ENCODE results near the gene RARB. TPM values are rescaled to one million over a fixed set of nuclear protein-coding genes. Genes with fewer than 3 reads are reported as not detected.

The RARB gene
- total RNA-seq, 4 donors from 2014 or later = 0.34 to 1.6 (median 1.0) TPM

DNA sequence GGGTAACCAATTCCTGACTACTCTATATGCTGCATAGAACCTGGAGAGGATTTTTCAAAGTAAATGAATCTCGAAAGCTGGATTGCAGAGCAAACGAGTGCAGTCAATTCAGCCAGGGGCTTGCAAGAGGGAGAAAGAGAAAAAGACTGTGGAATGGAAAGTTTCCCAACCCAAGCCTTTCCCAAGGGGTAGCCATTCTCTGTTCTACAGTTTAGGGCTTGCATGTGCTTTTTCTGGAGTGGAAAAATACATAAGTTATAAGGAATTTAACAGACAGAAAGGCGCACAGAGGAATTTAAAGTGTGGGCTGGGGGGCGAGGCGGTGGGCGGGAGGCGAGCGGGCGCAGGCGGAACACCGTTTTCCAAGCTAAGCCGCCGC lies 511 bp upstream of the RARB start:
- TF ChIP-seq, protein P1, sequence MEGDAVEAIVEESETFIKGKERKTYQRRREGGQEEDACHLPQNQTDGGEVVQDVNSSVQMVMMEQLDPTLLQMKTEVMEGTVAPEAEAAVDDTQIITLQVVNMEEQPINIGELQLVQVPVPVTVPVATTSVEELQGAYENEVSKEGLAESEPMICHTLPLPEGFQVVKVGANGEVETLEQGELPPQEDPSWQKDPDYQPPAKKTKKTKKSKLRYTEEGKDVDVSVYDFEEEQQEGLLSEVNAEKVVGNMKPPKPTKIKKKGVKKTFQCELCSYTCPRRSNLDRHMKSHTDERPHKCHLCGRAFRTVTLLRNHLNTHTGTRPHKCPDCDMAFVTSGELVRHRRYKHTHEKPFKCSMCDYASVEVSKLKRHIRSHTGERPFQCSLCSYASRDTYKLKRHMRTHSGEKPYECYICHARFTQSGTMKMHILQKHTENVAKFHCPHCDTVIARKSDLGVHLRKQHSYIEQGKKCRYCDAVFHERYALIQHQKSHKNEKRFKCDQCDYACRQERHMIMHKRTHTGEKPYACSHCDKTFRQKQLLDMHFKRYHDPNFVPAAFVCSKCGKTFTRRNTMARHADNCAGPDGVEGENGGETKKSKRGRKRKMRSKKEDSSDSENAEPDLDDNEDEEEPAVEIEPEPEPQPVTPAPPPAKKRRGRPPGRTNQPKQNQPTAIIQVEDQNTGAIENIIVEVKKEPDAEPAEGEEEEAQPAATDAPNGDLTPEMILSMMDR (IDR thresholded peaks at IDR 0.05; ENCODE audit: low read depth) = no peak

DNA sequence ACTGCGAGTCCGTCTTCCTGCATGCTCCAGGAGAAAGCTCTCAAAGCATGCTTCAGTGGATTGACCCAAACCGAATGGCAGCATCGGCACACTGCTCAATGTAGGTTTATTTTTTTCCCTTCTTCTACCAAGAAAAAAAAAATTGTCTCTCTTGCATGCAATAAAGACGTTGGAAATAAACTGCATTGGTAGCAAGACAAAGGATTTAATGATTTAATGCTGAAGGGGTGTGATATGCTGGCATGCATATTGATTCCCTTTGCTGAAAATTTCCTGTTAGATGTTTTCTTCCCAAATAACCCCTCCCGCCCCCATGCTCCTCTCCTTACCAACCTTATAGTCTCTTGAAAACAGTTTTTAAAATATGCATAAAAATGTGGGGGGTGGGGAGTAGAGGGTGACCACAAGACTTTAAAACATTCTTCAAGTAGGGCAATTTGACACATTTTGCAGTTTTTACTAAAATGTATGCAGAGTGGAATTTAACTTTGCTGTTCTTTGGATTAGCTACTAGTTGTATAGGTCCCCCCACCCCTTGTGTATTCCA lies 799 bp downstream of the RARB start:
- TF ChIP-seq, protein P1 (IDR thresholded peaks at IDR 0.05; ENCODE audit: low read depth) = no peak

DNA sequence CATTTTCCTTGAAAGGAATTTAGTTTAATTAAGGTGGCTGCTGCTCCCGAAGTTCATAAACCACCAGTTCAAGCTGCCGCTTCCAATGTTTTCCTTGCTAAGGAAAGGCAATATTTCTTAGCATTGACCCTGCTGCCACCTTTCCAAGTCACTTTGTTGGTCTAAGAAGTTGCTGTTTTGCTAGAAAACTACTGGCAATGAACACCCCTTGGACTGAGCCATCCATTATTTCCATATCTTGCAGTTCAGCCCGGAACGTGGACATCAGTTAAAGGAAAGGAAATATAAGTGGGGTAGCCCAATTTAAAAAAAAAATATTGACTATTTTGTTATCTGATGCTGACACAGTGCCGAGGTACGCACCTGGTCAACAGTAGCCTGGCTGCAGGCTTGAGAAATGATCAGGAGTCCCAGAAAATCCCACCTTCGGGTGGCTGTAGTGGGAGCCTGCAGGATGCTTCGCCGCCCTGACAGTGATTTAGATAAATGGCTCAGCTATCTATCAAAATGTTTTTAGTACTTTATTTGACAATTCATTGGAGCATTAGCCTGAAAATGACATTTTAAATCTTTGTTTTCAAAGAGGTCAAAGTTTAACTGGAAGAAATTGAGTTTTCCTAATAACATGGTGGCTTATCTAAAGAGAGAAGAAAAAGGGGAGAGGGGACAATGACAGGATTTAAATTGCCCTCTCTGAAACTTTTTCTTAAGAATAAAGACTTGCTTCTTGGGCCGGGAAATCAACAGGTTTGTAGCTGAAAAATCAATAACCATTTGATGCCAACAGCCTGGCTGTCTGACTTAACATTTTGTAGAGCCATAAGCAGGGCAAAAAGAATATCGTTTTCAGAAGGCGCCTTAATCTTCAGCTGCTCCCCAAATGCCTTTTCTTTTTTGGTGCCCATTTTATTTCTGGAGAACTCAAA lies 1.6 kb downstream of the RARB start:
- TF ChIP-seq, protein P1 (IDR thresholded peaks at IDR 0.05; ENCODE audit: low read depth) = no peak

DNA sequence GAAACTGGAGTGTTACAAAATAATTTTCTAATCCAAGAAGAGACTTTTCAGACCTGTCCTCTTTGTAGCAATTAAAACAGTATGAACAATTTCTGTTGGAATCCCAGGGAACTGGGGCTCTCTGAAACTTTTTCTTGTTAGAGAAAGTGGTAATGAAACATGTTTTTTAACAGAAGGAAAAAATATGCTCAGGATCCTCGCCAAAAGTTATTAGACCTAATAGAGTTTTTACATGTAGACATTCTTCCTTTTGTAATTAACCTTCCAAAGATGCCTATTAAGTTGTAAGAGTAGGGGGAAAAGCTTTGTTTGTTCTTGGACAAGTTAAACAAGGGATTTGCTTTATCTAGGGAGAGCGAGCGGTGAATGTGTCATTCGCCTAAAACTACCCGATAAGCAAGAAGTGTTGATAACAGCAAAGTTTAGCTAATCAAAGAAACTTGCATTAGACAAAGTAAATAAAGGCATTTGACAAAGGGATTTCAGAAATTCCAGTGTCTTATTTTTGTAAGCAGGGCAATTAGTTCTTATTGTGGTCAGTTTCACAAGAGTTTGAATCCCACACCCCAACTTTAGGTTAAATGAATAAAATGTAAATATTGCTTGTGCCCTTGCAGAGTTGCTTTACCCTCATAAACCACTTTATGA lies 2.3 kb downstream of the RARB start:
- TF ChIP-seq, protein P1 (IDR thresholded peaks at IDR 0.05; ENCODE audit: low read depth) = no peak

DNA sequence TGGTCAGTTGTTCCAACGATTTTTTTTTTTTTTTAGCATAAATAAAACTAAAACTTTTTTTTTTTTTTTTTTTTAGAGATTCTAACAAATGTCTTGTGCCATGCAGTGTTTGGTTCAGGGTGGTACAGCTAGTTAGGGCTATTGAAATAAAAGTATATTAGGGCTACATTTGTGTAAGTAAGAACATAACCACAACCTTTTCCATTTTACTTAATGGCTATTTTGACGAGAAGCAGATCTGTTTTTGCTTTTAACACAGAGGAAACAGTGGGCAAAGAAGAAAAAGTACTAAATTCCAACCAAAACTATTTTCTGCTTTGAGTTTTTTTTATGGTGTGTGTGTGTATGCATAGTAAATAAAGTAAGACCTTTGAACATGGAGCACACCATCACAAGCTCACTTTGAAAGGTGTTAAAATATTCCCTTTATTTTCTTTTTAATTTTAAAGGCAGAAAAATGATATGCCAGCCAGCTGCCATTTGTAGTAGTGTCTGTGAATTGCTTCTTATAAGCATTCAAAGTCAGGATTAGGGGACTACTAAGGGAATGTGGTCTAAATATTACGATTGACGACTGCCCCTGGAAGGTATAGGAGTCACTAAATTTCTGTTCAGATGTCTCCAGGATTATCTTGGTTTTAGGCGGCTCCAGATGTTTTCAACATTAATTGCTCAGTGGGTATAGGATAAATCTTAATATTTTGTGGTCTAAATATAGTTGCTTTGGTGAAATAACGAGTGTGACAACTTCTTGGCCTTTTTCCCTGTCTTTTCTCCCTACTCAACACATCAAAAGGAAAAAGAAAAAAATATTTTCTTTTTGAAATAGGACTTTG lies 3.1 kb downstream of the RARB start:
- TF ChIP-seq, protein P1 (IDR thresholded peaks at IDR 0.05; ENCODE audit: low read depth) = no peak

DNA sequence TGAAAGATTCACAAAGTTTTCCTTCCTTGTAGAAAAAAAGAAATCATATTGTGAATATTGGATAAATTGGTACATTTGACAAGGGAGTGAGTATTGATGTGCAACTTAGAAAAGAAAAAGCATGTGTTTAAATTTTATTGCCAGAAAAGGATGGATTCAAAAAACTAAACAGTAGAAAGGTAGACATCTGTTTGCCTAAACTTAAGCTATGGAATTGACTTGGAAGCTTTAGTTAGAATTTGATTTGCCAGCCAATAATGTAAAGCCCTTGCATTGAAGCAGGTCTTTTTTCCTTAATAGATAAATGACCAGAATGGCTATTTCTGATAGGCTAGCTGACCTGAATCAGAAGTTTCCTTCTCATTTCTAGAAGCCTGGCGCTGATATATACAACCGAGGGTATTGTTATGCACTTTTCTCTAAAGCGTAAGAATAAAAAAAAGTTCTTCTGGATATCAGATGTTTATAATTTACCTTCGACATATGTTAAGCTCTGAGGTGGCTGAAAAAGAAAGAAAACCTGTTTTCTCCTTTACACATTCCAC lies 4.2 kb downstream of the RARB start:
- TF ChIP-seq, protein P1 (IDR thresholded peaks at IDR 0.05; ENCODE audit: low read depth) = no peak

Measured in subcutaneous adipose tissue (tissue), 4 donors.